Measurements from ENCODE around the gene ELOVL2. TPM values are rescaled to one million over a fixed set of nuclear protein-coding genes. Genes with fewer than 3 reads are reported as not detected.

Gene ELOVL2
- total RNA-seq, 2 experiments from 2014 or later, result not detected

DNA sequence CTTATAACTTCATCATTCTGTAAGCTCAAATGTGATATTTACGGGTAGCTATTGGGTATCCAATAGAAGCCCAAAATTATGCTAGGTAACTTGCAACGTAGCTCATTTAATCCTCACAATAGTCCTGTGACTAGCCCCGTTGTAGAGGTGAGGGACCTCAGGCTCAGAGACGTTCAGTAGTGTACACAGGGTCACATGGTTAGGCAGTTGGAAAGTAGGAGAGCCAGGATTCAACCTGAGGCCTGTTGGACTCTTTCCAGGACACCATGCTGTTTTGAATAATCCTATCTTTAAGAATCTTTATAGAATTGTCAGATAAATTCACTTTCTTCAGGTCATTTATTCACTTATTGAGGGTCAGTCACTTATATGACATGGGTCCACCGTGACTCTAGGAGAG is 9.2 kb upstream of the ELOVL2 start:
- ChIA-PET CTCF (interaction anchor here (0.6 to 1.6 kb wide), 3 partner anchors 9 to 16 kb away, joined by 3 read pairs; no protein-coding TSS in a partner anchor), POLR2A (interaction anchor here (0.6 kb wide), 1 partner anchor 258 kb away, joined by 3 read pairs; no protein-coding TSS in a partner anchor)
- TF ChIP-seq CTCF (IDR thresholded peaks at IDR 0.05), result no peak
- no peaks in the 10 kb centered on the region for H3K4me1 Mint-ChIP-seq (ENCODE audit: low read depth)
- ATAC-seq (no peak), DNase-seq (no peak)
- no peak overlapping the region for H3K4me3 Mint-ChIP-seq
- no peaks in the 10 kb centered on the region for H3K9me3 Mint-ChIP-seq
- H3K27ac Mint-ChIP-seq, result no peak overlapping the region
- H3K27me3 Mint-ChIP-seq, result peaks cover 24% of the 10 kb centered on the region
- intact Hi-C loops (cut with micrococcal nuclease), result no loop called here
- H3K36me3 Mint-ChIP-seq (ENCODE audit: low read depth), result no peaks in the 10 kb centered on the region

DNA sequence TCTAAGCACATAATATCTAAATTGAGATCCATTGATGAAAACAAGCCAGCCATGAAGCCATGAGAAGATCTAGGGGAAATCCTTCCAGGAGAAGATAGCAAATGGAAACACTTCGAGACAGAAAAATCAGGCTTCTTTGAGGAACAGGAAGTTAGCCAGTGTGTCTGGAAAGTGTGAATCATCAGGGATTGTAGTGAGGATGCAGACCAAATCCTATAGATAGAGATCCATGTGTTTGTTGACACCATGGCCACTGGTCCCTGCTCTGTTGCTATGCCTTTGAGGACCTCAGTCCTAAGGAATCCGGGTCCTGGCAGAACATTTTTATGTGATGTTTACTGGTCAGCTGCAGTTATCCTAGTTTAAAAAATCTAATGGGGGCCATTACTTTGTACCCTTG is 6.6 kb upstream of the ELOVL2 start:
- ATAC-seq (no peak), DNase-seq (no peak)
- H3K36me3 Mint-ChIP-seq (ENCODE audit: low read depth), result no peaks in the 10 kb centered on the region
- intact Hi-C loops (cut with micrococcal nuclease), result no loop called here
- CTCF ChIA-PET, result interaction anchor here (0.6 kb wide), 1 partner anchor 94 kb away, joined by 3 read pairs; no protein-coding TSS in a partner anchor
- H3K9me3 Mint-ChIP-seq, result no peaks in the 10 kb centered on the region
- TF ChIP-seq CTCF (IDR thresholded peaks at IDR 0.05), result no peak
- no peak overlapping the region for H3K4me3 Mint-ChIP-seq
- no peak overlapping the region for H3K27ac Mint-ChIP-seq
- H3K4me1 Mint-ChIP-seq (ENCODE audit: low read depth), result no peaks in the 10 kb centered on the region
- H3K27me3 Mint-ChIP-seq, result peaks cover 38% of the 10 kb centered on the region
- POLR2A ChIA-PET, result no interaction called here

GRCh38 chr6:11044712-11045167 is 635 bp upstream of the ELOVL2 start:
- ATAC-seq, result no peak
- H3K36me3 Mint-ChIP-seq (ENCODE audit: low read depth), result peaks cover 2% of the 10 kb centered on the region
- H3K27me3 Mint-ChIP-seq, result peaks cover 60% of the 10 kb centered on the region
- ChIA-PET POLR2A (no interaction called here), CTCF (no interaction called here)
- peak overlapping the region; percentile 65 for H3K4me3 Mint-ChIP-seq
- H3K27ac Mint-ChIP-seq, result no peak overlapping the region
- H3K4me1 Mint-ChIP-seq (ENCODE audit: low read depth), result peaks cover 8% of the 10 kb centered on the region
- peak; percentile 8 for TF ChIP-seq CTCF (IDR thresholded peaks at IDR 0.05)
- H3K9me3 Mint-ChIP-seq, result no peaks in the 10 kb centered on the region
- intact Hi-C loops (cut with micrococcal nuclease), result no loop called here
- DNase-seq, result no peak

DNA sequence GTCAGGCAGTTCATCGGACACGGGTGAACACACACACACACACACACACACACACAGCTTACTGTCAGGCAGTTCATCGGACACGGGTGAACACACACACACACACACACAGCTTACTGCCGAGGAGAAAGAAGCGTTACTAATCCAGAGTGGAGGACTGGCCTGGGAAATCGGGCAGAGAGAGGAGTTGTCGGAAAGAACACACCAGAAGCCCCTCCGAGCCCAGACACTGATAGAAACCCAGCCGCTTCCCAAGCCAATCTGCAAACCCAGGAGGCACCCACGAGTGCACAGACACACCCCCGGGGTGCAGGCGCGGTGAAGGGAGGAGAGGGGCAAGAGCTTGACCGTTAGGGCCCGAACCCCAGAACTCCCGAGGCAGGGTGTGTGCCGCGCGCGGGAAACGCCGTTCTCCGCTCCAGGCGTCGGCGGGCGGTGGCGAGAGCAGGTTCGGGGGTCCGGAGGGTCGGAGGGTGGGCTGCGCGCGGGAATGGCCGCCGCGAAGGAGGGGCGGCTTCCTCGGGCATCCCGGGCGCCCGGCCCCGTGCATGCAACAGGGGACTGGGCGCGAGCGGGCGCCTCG is 636 bp downstream of the ELOVL2 start:
- DNase-seq (no peak), ATAC-seq (no peak)
- peaks cover 2% of the 10 kb centered on the region for H3K36me3 Mint-ChIP-seq (ENCODE audit: low read depth)
- peaks cover 8% of the 10 kb centered on the region for H3K4me1 Mint-ChIP-seq (ENCODE audit: low read depth)
- intact Hi-C loops (cut with micrococcal nuclease), result no loop called here
- H3K4me3 Mint-ChIP-seq, result peak overlapping the region; percentile 47
- peaks cover 58% of the 10 kb centered on the region for H3K27me3 Mint-ChIP-seq
- CTCF ChIA-PET, result interaction anchor here (1.0 to 1.6 kb wide), 3 partner anchors 20 to 88 kb away, joined by 3 to 7 read pairs (median 4); no protein-coding TSS in a partner anchor
- no peak for TF ChIP-seq CTCF (IDR thresholded peaks at IDR 0.05)
- POLR2A ChIA-PET, result no interaction called here
- H3K27ac Mint-ChIP-seq, result no peak overlapping the region
- no peaks in the 10 kb centered on the region for H3K9me3 Mint-ChIP-seq

DNA sequence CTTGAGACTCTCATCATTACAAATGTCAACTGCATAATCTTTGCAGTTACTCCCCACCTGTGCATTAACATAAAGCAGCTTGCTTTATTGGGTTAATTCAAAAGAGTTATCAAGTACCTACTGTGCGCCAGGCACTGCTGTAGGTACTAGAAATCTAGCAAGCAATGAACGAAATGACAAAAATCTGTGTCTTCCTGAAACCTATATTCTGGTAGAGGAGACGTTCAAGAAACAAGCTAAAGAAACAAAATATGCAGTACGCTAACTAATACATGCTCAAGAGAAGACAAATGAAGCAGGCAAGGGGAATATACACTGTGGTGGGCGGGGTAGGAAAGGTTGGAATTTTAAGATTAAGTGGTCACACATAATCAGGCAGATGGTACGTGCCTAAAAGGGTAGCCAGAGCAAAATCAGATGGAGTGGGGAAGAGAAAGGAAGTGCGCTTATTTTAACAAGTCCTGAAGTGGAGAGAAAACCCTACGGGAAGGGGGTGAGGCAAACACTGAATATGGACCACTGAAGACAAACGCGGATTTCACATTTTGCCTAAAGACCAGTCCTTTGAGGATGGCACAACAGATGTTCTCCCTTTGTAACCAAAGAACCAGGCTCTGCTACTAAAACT is 1.2 kb downstream of the ELOVL2 start:
- ChIA-PET CTCF (interaction anchor here (1.0 to 1.6 kb wide), 3 partner anchors 20 to 88 kb away, joined by 3 to 7 read pairs (median 4); no protein-coding TSS in a partner anchor), POLR2A (no interaction called here)
- DNase-seq (no peak), ATAC-seq (no peak)
- no peaks in the 10 kb centered on the region for H3K9me3 Mint-ChIP-seq
- H3K27me3 Mint-ChIP-seq, result peaks cover 57% of the 10 kb centered on the region
- peaks cover 8% of the 10 kb centered on the region for H3K4me1 Mint-ChIP-seq (ENCODE audit: low read depth)
- H3K36me3 Mint-ChIP-seq (ENCODE audit: low read depth), result peaks cover 2% of the 10 kb centered on the region
- H3K4me3 Mint-ChIP-seq, result peak overlapping the region; percentile 47
- no peak for TF ChIP-seq CTCF (IDR thresholded peaks at IDR 0.05)
- intact Hi-C loops (cut with micrococcal nuclease), result no loop called here
- no peak overlapping the region for H3K27ac Mint-ChIP-seq
